GM10847 (cell line): Measurements from ENCODE around the gene PRODH2.

Experiments
- POLR2A ChIP-seq: IDR thresholded peaks from 2 replicates; pipeline ENCODE4 v1.6.1; 2011; ENCODE audit not compliant: insufficient read length; ENCODE audit errors: extremely low read depth

Gene PRODH2

GRCh38 chr19:35812220-35813042 lies at the start of gene PRODH2:
Gene PRODH2, minus strand, starts transcription at chr19:35812845. Its CDS starts 40 bp downstream, at chr19:35812805.
- TF ChIP-seq POLR2A = no peak

GRCh38 chr19:35861640-35862160 lies 49.1 kb upstream of the PRODH2 start:
- TF ChIP-seq POLR2A = no peak

GRCh38 chr19:35860818-35861639 lies 48.4 kb upstream of the PRODH2 start:
- TF ChIP-seq POLR2A = no peak

GRCh38 chr19:35860436-35860817 lies 47.8 kb upstream of the PRODH2 start:
- no peak for TF ChIP-seq POLR2A

GRCh38 chr19:35859414-35859813 lies 46.8 kb upstream of the PRODH2 start:
- no peak for TF ChIP-seq POLR2A

GRCh38 chr19:35858311-35858710 lies 45.7 kb upstream of the PRODH2 start:
- no peak for TF ChIP-seq POLR2A

GRCh38 chr19:35856546-35857149 lies 44.0 kb upstream of the PRODH2 start, which contains the start of gene KIRREL2:
Gene KIRREL2, plus strand, starts transcription at chr19:35856911. Its CDS starts 209 bp downstream, at chr19:35857120.
- no peak for TF ChIP-seq POLR2A

GRCh38 chr19:35853038-35853756 lies 40.6 kb upstream of the PRODH2 start:
- no peak for TF ChIP-seq POLR2A

- no peak for TF ChIP-seq POLR2A
Measured at GRCh38 chr19:35852029-35852780, 39.6 kb upstream of the PRODH2 start, which contains the start of gene NPHS1. Gene NPHS1, minus strand, starts transcription at chr19:35852504. Its CDS starts 667 bp downstream, at chr19:35851837.

GRCh38 chr19:35851213-35852028 lies 38.8 kb upstream of the PRODH2 start:
- TF ChIP-seq POLR2A = no peak

- TF ChIP-seq POLR2A = no peak
Measured at GRCh38 chr19:35848919-35849505, 36.4 kb upstream of the PRODH2 start.

GRCh38 chr19:35848486-35848885 lies 35.8 kb upstream of the PRODH2 start:
- no peak for TF ChIP-seq POLR2A

- no peak for TF ChIP-seq POLR2A
Measured at GRCh38 chr19:35847911-35848310, 35.3 kb upstream of the PRODH2 start.

GRCh38 chr19:35846038-35846668 lies 33.5 kb upstream of the PRODH2 start:
- TF ChIP-seq POLR2A = no peak
